A673 (cell line): ENCODE results near the gene SLC66A1.

Source experiments
- EZH2 ChIP-seq: fragments of 200-600 bp; sonication (generic); IDR thresholded peaks from 2 replicates; pipeline ENCODE4 v1.6.1; 2017; ENCODE audit warnings: borderline replicate concordance, low read depth, mild to moderate bottlenecking, mixed read lengths, antibody characterized with exemption, low read length; ENCODE audit not compliant: poor library complexity, severe bottlenecking
- TF ChIP-seq, protein P1 (sequence below): fragments of 300-800, 200-600 bp; sonication (generic); conservative IDR thresholded peaks from 2 replicates; pipeline ENCODE4 v1.5.1; 2017; ENCODE audit warnings: low read depth, mild to moderate bottlenecking, antibody characterized with exemption, low read length, moderate library complexity, mixed read lengths

DNA sequence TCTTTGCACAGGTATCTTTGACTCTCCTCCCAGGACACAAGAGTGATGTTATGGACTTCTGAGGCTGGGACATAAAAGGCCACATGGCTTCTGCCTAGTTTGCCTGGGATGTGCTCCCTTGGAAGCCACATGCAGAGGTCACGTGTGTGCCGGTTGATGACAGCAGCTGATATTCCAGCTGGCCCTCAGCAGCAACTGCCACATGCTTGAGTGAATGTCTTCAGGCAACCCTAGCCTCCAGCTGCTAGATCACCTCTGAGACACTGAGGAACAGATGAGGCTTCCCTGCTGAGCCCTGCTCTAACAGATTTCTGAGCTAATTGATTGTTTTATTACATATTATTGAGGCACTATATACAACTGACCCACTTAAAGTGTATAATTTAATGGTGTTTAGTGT lies 11.9 kb upstream of the SLC66A1 start:
- TF ChIP-seq, protein P1, sequence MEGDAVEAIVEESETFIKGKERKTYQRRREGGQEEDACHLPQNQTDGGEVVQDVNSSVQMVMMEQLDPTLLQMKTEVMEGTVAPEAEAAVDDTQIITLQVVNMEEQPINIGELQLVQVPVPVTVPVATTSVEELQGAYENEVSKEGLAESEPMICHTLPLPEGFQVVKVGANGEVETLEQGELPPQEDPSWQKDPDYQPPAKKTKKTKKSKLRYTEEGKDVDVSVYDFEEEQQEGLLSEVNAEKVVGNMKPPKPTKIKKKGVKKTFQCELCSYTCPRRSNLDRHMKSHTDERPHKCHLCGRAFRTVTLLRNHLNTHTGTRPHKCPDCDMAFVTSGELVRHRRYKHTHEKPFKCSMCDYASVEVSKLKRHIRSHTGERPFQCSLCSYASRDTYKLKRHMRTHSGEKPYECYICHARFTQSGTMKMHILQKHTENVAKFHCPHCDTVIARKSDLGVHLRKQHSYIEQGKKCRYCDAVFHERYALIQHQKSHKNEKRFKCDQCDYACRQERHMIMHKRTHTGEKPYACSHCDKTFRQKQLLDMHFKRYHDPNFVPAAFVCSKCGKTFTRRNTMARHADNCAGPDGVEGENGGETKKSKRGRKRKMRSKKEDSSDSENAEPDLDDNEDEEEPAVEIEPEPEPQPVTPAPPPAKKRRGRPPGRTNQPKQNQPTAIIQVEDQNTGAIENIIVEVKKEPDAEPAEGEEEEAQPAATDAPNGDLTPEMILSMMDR, result no peak
- no peak for TF ChIP-seq EZH2
